GM21367 (cell line): ENCODE data around the gene FAM199X.
A peak's percentile ranks its signal among the peaks of the same experiment; 100 is the strongest.
"Not testable (repeated sequence)": the region's sequence is repeated elsewhere in the genome, so short reads cannot be mapped to it uniquely, and the experiment has no call there.

ENCODE experiments used
- ATAC-seq: cut with Tn5 transposase; IDR thresholded peaks from one replicate; pipeline ENCODE4 v1.9.1; 2021; ENCODE audit not compliant: unreplicated experiment

Gene FAM199X

GRCh38 chrX:104187931-104188330, 21.7 kb downstream of the FAM199X start:
- ATAC-seq, result no peak

- ATAC-seq, result no peak
Measured at GRCh38 chrX:104189837-104190236, 23.6 kb downstream of the FAM199X start.

GRCh38 chrX:104193485-104193884, 27.2 kb downstream of the FAM199X start:
- no peak for ATAC-seq

- peak; percentile 31 for ATAC-seq
Measured at GRCh38 chrX:104195013-104195412, 28.8 kb downstream of the FAM199X start.

- peak; percentile 71 for ATAC-seq
Measured at GRCh38 chrX:104195489-104196084, 29.3 kb downstream of the FAM199X start.

- no peak for ATAC-seq
Measured at GRCh38 chrX:104205548-104205947, 39.3 kb downstream of the FAM199X start.

GRCh38 chrX:104211187-104211586, 44.9 kb downstream of the FAM199X start:
- no peak for ATAC-seq

GRCh38 chrX:104230060-104230459, 63.8 kb downstream of the FAM199X start:
- ATAC-seq, result not testable (repeated sequence)
